GM21529 (cell line): ENCODE data around the gene CHDH.

Experiments
- ATAC-seq: cut with Tn5 transposase; IDR thresholded peaks from one replicate; pipeline ENCODE4 v1.9.1; 2021; ENCODE audit not compliant: unreplicated experiment

The CHDH gene

DNA sequence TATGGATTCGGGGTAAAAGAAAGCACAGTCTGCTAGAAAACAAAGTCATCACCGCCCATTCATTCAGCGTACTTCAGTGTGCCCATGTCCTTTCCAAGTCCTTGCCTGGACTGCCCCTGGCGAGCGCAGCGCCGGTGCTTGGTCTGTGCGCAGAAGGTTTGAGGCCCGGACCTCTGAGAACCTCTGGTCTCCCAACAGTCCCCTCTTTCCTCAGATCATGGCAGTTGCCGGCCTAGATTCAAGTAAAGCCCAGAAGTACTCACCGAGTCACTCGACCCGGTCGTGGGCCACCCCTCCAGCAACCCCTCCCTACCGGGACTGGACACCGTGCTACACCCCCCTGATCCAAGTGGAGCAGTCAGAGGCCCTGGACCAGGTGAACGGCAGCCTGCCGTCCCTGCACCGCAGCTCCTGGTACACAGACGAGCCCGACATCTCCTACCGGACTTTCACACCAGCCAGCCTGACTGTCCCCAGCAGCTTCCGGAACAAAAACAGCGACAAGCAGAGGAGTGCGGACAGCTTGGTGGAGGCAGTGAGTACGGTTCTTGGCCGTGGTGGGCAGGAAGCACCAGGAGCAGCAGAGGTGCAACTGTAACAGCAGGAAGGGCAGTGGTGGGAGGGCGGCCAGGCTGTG lies 36.3 kb downstream of the CHDH start:
- no peak for ATAC-seq

DNA sequence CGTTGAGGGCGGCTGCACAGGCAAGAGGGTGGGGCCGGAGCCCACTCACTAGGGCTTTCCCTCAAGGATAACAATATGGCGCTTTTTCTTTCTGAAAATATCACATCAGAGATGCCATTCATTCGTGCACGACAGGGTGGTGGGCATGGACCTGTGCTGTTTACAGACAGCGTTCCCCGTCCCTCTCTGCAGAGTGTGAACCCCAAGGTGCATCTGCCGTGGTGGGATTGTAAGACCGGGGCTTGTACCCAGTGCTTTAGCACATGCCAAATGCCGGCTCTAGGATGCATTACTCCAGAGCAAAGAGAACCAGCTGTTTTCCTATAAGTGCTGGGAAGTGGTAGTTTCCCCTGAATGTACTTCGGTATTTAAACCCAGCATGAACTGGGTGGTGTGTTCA lies 37.0 kb downstream of the CHDH start:
- ATAC-seq = no peak

- no peak for ATAC-seq
Measured at GRCh38 chr3:53808496-53808895, 37.7 kb downstream of the CHDH start.

- no peak for ATAC-seq
Measured at GRCh38 chr3:53807117-53807810, 39.0 kb downstream of the CHDH start.

GRCh38 chr3:53806182-53807116 lies 39.8 kb downstream of the CHDH start:
- peak; percentile 45 for ATAC-seq

DNA sequence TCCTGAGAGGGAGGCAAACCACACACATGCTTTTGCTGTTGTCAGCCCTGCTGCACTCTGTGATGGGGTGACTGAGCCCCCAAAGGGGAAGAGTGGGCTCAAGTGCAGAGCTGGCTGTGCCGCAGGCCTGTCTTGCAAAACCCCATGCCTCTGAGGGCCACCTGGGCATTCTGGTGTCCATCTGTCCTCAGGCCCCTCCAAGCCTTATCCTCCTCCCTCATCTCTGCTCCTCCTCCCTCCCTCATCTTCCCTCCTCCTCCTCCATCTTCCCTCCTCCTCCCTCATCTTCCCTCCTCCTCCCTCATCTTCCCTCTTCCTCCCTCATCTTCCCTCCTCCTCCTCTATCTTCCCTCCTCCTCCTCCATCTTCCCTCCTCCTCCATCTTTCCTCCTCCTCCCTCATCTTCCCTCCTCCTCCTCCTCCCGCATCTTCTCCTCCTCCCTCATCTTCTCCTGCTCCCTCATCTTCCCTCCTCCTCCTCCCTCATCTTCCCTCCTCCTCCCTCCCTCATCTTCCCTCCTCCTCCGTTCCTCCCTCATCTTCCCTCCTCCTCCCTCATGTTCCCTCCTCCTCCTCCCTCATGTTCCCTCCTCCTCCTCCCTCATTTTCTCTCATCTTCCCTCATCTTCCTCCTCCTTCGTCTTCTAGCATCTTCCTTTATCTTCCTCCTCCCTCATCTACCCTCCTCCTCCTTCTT lies 40.6 kb downstream of the CHDH start:
- ATAC-seq = no peak

DNA sequence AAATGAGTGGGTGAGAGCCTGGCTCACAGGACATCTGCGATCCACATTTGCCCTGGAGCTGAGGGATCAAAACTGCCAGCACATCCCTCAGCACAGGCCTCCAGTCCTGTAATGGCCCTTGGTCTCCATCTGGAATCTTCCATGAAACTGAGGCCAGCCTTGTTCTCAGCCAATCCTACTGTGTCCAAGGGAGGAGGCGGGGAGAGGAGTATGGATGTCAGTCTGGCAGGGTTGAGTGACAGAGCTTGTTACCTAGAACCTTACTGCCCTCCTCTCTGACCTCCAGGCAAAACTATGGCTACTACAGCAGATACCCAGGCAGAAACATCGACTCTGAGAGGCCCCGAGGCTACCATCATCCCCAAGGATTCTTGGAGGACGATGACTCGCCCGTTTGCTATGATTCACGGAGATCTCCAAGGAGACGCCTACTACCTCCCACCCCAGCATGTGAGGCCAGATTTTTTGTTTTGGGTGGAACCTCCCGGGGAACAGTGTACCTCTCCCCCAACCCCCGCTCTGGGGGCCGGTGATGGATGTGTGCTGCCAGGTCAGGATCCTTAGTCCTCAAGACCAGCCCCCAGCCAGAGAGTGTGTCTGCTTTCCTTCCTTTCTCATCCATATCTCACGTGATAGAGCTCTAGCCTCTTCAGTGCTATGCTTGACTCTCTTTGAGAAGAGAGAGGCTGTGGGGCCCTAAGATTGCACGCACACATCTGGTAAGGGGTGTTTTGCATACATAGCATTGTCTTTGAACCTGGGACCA lies 41.3 kb downstream of the CHDH start:
- peak; percentile 81 for ATAC-seq

DNA sequence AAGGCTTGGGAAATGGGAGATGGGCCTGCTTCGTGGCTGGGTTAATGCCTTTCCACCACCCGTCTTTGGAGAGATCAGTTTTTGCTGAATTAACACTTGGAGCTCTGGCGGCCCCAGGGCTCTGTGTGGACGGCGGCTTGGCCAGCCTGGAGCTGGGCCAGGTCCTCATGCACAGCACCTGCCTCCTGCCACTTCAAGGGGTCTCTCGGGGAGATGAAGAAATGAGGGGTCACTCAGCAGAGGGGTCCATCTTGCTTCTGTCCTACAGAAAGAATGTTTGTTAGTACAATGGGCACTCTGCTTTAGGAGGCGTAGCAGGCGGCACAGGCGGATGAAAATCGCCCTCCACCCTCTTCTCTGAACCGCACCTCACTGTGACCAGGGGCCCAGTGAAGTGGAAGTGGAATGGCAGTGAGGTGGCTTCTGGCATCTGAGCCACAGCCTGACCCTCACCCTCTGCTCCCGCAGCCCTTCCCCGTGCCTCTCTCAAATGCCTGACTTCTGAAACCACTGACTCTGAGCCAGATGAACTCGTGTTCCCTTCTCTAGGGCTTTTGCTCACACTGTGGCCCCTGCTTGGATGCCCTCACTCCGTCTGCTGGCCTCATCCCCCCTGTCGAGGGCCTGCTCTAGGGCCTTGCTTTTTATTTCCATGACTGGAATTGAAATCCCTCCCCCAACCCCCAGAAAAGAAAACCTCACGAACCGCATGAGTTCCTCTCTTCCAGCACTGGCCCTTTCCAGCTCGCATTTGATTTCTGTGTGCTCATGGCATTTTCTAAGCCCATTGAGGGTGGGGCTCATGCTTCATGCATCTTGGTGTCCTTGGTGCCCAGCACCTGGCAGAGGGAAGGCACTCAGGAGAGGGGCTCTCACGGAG lies 42.2 kb downstream of the CHDH start:
- ATAC-seq = no peak

- ATAC-seq = no peak
Measured at GRCh38 chr3:53803124-53803815, 42.9 kb downstream of the CHDH start.

- no peak for ATAC-seq
Measured at GRCh38 chr3:53802256-53802880, 43.9 kb downstream of the CHDH start.

- ATAC-seq = no peak
Measured at GRCh38 chr3:53801319-53801718, 44.9 kb downstream of the CHDH start.

GRCh38 chr3:53800041-53800906 lies 45.9 kb downstream of the CHDH start:
- ATAC-seq = no peak

DNA sequence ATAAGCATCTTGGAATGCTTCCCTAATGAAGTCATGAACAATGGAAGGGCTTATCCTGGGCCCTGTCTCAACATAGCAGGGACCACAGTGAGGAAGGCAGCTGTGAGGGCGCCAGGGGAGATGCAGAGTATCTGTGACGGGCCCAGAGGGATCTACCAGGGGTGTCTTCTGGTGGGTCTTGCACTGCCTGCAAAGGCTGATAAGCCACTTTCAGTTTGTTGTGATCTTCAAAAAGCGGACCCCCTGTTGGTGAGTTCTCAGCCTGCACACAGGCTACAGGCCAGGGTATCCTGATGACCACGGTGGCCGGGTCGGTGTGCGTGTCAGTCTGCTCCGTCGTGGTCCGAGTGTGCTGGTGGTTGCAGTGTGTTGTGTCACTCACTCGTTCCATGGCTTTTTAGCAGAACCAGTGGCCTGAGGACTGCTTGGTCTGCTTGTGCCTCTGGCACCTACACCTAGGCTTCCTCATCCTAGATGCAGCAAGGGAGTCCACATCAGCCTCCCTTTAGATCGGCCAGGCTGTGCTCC lies 46.8 kb downstream of the CHDH start:
- no peak for ATAC-seq

GRCh38 chr3:53798144-53798543 lies 48.1 kb downstream of the CHDH start:
- ATAC-seq = no peak

GRCh38 chr3:53795789-53796560 lies 50.2 kb downstream of the CHDH start:
- no peak for ATAC-seq

- no peak for ATAC-seq
Measured at GRCh38 chr3:53795176-53795575, 51.0 kb downstream of the CHDH start.
